ENCODE measurements around the gene SPACA9. TPM values are rescaled to one million over a fixed set of nuclear protein-coding genes. Genes with fewer than 3 reads are reported as not detected.

The SPACA9 gene
- total RNA-seq, 4 donors from 2014 or later = 2.9 to 3.8 (median 3.3) TPM

GRCh38 chr9:132863096-132863495 is 15.6 kb upstream of the SPACA9 start:
- ATAC-seq (ENCODE audit: low FRiP score) (no peak), DNase-seq (ENCODE audit: low spot score) (no peak)
- no peak for TF ChIP-seq CTCF (IDR thresholded peaks at IDR 0.05)

GRCh38 chr9:132864277-132864676 is 14.4 kb upstream of the SPACA9 start:
- no peak for TF ChIP-seq CTCF (IDR thresholded peaks at IDR 0.05)
- DNase-seq (ENCODE audit: low spot score) = no peak
- ATAC-seq (ENCODE audit: low FRiP score) = no peak

- TF ChIP-seq CTCF (IDR thresholded peaks at IDR 0.05) = no peak
- DNase-seq (ENCODE audit: low spot score) (no peak), ATAC-seq (ENCODE audit: low FRiP score) (no peak)
Observed at GRCh38 chr9:132864691-132865090, 14.0 kb upstream of the SPACA9 start.

- no peak for TF ChIP-seq CTCF (IDR thresholded peaks at IDR 0.05)
- ATAC-seq (ENCODE audit: low FRiP score) (no peak), DNase-seq (ENCODE audit: low spot score) (no peak)
Observed at GRCh38 chr9:132866898-132867297, 11.8 kb upstream of the SPACA9 start.

GRCh38 chr9:132869266-132869665 is 9.4 kb upstream of the SPACA9 start:
- DNase-seq (ENCODE audit: low spot score) = no peak
- ATAC-seq (ENCODE audit: low FRiP score) = no peak
- TF ChIP-seq CTCF (IDR thresholded peaks at IDR 0.05) = no peak

GRCh38 chr9:132873403-132873802 is 5.3 kb upstream of the SPACA9 start:
- TF ChIP-seq CTCF (IDR thresholded peaks at IDR 0.05) = no peak
- no peak for ATAC-seq (ENCODE audit: low FRiP score)
- DNase-seq (ENCODE audit: low spot score) = no peak

GRCh38 chr9:132875159-132875558 is 3.5 kb upstream of the SPACA9 start:
- no peak for DNase-seq (ENCODE audit: low spot score)
- no peak for TF ChIP-seq CTCF (IDR thresholded peaks at IDR 0.05)
- no peak for ATAC-seq (ENCODE audit: low FRiP score)

All from omental fat pad (tissue), 4 donors.